ENCODE measurements around the gene TJP1. TPM values are rescaled to one million over a fixed set of nuclear protein-coding genes. Genes with fewer than 3 reads are reported as not detected.
A peak's percentile ranks its signal among the peaks of the same experiment; 100 is the strongest.

The TJP1 gene
- total RNA-seq, 1 experiment from 2014 or later, result 159 TPM

DNA sequence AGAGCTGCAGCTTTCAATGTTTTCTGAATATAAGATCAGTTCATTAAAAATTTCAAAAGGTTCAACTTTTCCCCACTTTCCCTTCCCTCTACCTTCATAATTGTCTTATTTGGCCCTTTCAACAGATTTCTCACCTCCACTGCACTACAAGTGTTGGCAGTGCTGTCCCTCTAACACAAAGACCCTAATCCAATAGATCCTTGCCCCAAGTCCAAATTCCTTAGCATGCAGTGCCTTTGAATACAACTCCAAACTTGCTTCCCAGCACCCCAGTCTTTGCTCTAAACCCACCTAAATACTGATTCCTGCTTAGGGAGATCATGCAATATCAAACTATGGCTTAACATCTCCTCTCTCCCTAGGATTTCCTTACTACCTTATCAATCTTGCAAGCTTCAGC is 43.9 kb downstream of the TJP1 start:
- H3K79me2 ChIP-seq (ENCODE audit: low read depth), result peaks cover 97% of the 10 kb centered on the region
- no peaks in the 10 kb centered on the region for H3K36me3 ChIP-seq (ENCODE audit: low read depth)
- H3F3A ChIP-seq (ENCODE audit: insufficient read depth, low read depth), result peaks cover 9% of the 10 kb centered on the region; the same call in 1 of the 2 replicates
- 0 out of 2 replicates have a peak, but pooled peaks cover 5% of the 10 kb centered on the region for H3K4me1 ChIP-seq (replicated peaks; ENCODE audit: insufficient read depth)
- no peaks in the 10 kb centered on the region for H3K9me2 ChIP-seq (ENCODE audit: insufficient read depth)
- intact Hi-C loops (cut with micrococcal nuclease; ENCODE audit: unreplicated experiment), result no loop called here
- no TSS peak for BruUV-seq (replicated peaks)
- H2AFZ ChIP-seq, result no peak overlapping the region
- no peaks in the 10 kb centered on the region for H3K9me3 ChIP-seq (ENCODE audit: insufficient read depth, low read depth)
- no peaks in the 10 kb centered on the region for H3K27me3 ChIP-seq (ENCODE audit: insufficient read depth, low read depth)
- H3K27ac ChIP-seq, result no peak overlapping the region
- no peak overlapping the region for H3K4me2 ChIP-seq
- TF ChIP-seq EZH2 (IDR thresholded peaks at IDR 0.05; ENCODE audit: low read depth), result no peak
- TF ChIP-seq, protein P1, sequence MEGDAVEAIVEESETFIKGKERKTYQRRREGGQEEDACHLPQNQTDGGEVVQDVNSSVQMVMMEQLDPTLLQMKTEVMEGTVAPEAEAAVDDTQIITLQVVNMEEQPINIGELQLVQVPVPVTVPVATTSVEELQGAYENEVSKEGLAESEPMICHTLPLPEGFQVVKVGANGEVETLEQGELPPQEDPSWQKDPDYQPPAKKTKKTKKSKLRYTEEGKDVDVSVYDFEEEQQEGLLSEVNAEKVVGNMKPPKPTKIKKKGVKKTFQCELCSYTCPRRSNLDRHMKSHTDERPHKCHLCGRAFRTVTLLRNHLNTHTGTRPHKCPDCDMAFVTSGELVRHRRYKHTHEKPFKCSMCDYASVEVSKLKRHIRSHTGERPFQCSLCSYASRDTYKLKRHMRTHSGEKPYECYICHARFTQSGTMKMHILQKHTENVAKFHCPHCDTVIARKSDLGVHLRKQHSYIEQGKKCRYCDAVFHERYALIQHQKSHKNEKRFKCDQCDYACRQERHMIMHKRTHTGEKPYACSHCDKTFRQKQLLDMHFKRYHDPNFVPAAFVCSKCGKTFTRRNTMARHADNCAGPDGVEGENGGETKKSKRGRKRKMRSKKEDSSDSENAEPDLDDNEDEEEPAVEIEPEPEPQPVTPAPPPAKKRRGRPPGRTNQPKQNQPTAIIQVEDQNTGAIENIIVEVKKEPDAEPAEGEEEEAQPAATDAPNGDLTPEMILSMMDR (conservative IDR thresholded peaks at IDR 0.05), result no peak
- DNase-seq, result no peak
- ChIA-PET CTCF (no interaction called here), POLR2A (ENCODE audit: unreplicated experiment) (no interaction called here)
- H3K4me3 ChIP-seq, result no peak overlapping the region
- peaks cover 29% of the 10 kb centered on the region for H4K20me1 ChIP-seq (ENCODE audit: insufficient read depth)

DNA sequence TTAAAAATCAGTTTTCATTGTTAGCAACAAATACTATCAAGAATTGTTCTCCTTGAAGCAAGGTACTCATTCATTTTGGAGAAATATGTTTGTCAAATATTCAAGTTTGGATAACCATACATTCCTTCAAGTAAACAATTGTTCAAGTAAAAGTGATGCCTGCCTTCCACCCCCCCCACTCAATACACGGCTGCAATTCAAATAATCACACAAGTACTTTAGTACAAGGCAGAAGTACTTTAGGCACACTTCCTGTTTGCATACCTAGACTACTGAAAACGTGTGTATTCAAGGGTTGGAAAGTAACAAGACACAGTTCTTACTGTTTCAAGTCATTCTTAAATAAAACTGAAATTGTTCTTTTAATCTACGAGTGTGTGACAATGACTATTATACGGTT is 45.4 kb downstream of the TJP1 start:
- CTCF ChIA-PET, result no interaction called here
- intact Hi-C loops (cut with micrococcal nuclease; ENCODE audit: unreplicated experiment), result no loop called here
- H3K4me2 ChIP-seq, result no peak overlapping the region
- 0 out of 2 replicates have a peak, but pooled peaks cover 5% of the 10 kb centered on the region for H3K4me1 ChIP-seq (replicated peaks; ENCODE audit: insufficient read depth)
- H3K27ac ChIP-seq, result no peak overlapping the region
- peaks cover 90% of the 10 kb centered on the region for H3K79me2 ChIP-seq (ENCODE audit: low read depth)
- POLR2A ChIA-PET (ENCODE audit: unreplicated experiment), result no interaction called here
- TF ChIP-seq, protein P1 (conservative IDR thresholded peaks at IDR 0.05), result no peak
- no peak for TF ChIP-seq EZH2 (IDR thresholded peaks at IDR 0.05; ENCODE audit: low read depth)
- DNase-seq, result no peak
- no peak overlapping the region for H3K4me3 ChIP-seq
- H2AFZ ChIP-seq, result no peak overlapping the region
- no peaks in the 10 kb centered on the region for H3K9me2 ChIP-seq (ENCODE audit: insufficient read depth)
- H3F3A ChIP-seq (ENCODE audit: insufficient read depth, low read depth), result peaks cover 9% of the 10 kb centered on the region; the same call in 1 of the 2 replicates
- H4K20me1 ChIP-seq (ENCODE audit: insufficient read depth), result peaks cover 28% of the 10 kb centered on the region
- H3K9me3 ChIP-seq (ENCODE audit: insufficient read depth, low read depth), result no peaks in the 10 kb centered on the region
- BruUV-seq (replicated peaks), result no TSS peak
- no peaks in the 10 kb centered on the region for H3K27me3 ChIP-seq (ENCODE audit: insufficient read depth, low read depth)
- H3K36me3 ChIP-seq (ENCODE audit: low read depth), result no peaks in the 10 kb centered on the region; the same call in 1 of the 2 replicates

DNA sequence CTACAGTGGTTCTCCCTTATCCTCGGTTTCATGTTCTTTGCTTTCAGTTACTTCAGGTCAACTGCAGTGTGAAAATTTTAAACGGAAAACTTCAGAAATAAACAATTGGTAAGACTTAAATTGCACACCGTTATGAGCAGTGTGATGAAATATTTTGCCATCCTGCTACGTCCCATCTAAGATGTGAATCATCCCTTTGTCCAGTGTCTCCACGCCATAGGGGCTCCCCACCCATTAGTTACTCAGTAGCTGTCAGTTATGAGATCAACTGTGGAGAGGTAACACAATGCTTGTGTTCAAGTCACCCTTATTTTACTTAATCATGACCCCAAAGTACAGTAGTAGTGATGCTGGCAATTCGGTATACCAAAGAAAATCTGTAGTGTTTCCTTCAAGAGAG is 47.4 kb downstream of the TJP1 start:
- intact Hi-C loops (cut with micrococcal nuclease; ENCODE audit: unreplicated experiment), result no loop called here
- no peaks in the 10 kb centered on the region for H3K9me2 ChIP-seq (ENCODE audit: insufficient read depth)
- POLR2A ChIA-PET (ENCODE audit: unreplicated experiment), result no interaction called here
- H3K9me3 ChIP-seq (ENCODE audit: insufficient read depth, low read depth), result no peaks in the 10 kb centered on the region
- H3K4me3 ChIP-seq, result no peak overlapping the region
- H2AFZ ChIP-seq, result no peak overlapping the region
- peaks cover 71% of the 10 kb centered on the region for H3K79me2 ChIP-seq (ENCODE audit: low read depth)
- H3K36me3 ChIP-seq (ENCODE audit: low read depth), result peaks cover 4% of the 10 kb centered on the region; the same call in 1 of the 2 replicates
- H4K20me1 ChIP-seq (ENCODE audit: insufficient read depth), result peaks cover 24% of the 10 kb centered on the region
- H3K27ac ChIP-seq, result peak overlapping the region; percentile 9; the same call in 1 of the 2 replicates
- H3K27me3 ChIP-seq (ENCODE audit: insufficient read depth, low read depth), result no peaks in the 10 kb centered on the region
- 0 out of 2 replicates have a peak, but pooled peaks cover 5% of the 10 kb centered on the region for H3K4me1 ChIP-seq (replicated peaks; ENCODE audit: insufficient read depth)
- no peak overlapping the region for H3K4me2 ChIP-seq
- peak in 1 of 2 experiments; percentile 3 for DNase-seq
- BruUV-seq (replicated peaks), result no TSS peak
- CTCF ChIA-PET, result no interaction called here
- peaks cover 9% of the 10 kb centered on the region; the same call in 1 of the 2 replicates for H3F3A ChIP-seq (ENCODE audit: insufficient read depth, low read depth)
- TF ChIP-seq, protein P1 (conservative IDR thresholded peaks at IDR 0.05), result no peak
- TF ChIP-seq EZH2 (IDR thresholded peaks at IDR 0.05; ENCODE audit: low read depth), result no peak

Data from PC-9 (cell line).